Measurements from ENCODE around the gene SLC16A5. TPM values are rescaled to one million over a fixed set of nuclear protein-coding genes. Genes with fewer than 3 reads are reported as not detected.

Gene SLC16A5
- total and polyA plus RNA-seq, 2 donors (not counting 1 experiment from before 2014, with no cell fraction given): 9.3 to 14.5 TPM

- Histone ChIP-seq H4K20me1 (ENCODE audit: control insufficient read depth, insufficient read depth, low read length, poor library complexity, severe bottlenecking) (no peaks in the 10 kb centered on the region), H3K4me1 (ENCODE audit: control insufficient read depth in 2 of 2, insufficient read depth in 2 of 2, low read length in 2 of 2) (peaks cover 21 to 34% of the 10 kb centered on the region in 2 donors), H3K9me3 (ENCODE audit: control extremely low read depth in 1 of 3, control insufficient read depth in 2 of 3, insufficient read depth in 1 of 3, low read length in 2 of 3) (no peaks in the 10 kb centered on the region), H3K9ac (ENCODE audit: low read length) (peak overlapping the region; percentile 85), H3K79me2 (ENCODE audit: control insufficient read depth, insufficient read depth, low read length) (no peaks in the 10 kb centered on the region), H3K4me2 (replicated peaks; ENCODE audit: low read depth, low read length, poor library complexity, severe bottlenecking) (peak overlapping the region; percentile 99), H3K27me3 (replicated peaks in 1 of 4; ENCODE audit: control extremely low read depth in 1 of 4, control insufficient read depth in 3 of 4, insufficient read depth in 4 of 4, low read length in 3 of 4) (peaks cover 0 to 1% (median 0%) of the 10 kb centered on the region in 4 experiments), H3K4me3 (ENCODE audit: control extremely low read depth in 1 of 5, extremely low read depth in 1 of 5, insufficient read depth in 1 of 5, low read depth in 2 of 5, low read length in 4 of 5) (peak overlapping the region in 4 of 5 experiments; percentile 40 to 73 (median 60)), H2AFZ (ENCODE audit: insufficient read depth, low read depth, low read length, poor library complexity, severe bottlenecking) (peak overlapping the region; percentile 93), H3K27ac (ENCODE audit: low read length in 2 of 2) (peak overlapping the region in 1 of 2 donors; percentile 66), H3K36me3 (replicated peaks in 1 of 2; ENCODE audit: control extremely low read depth in 1 of 2, control insufficient read depth in 1 of 2, extremely low read depth in 1 of 2, insufficient read depth in 2 of 2, low read length in 1 of 2) (no peaks in the 10 kb centered on the region)
- Mint-ChIP-seq H3K27me3 (no peaks in the 10 kb centered on the region), H3K9me3 (ENCODE audit: insufficient read depth) (no peaks in the 10 kb centered on the region), H3K4me1 (peaks cover 27% of the 10 kb centered on the region), H3K27ac (peak overlapping the region; percentile 88), H3K4me3 (peak overlapping the region; percentile 92)
- peak; percentile 85 for ATAC-seq (ENCODE audit: low read depth)
- DNase-seq: peak; percentile 79
- 6% methylated on average over 53 of the region's 53 CpGs for WGBS (ENCODE audit: insufficient coverage)
- POLR2A ChIA-PET: interaction anchor here (0.6 to 1.3 kb wide), 6 partner anchors 10 to 174 kb away, joined by 3 to 4 read pairs (median 3); partner anchors contain the start of gene SLC16A5
- TF ChIP-seq CTCF (IDR thresholded peaks at IDR 0.05): no peak
- no peak for TF ChIP-seq EZH2 (IDR thresholded peaks at IDR 0.05; ENCODE audit: borderline replicate concordance, insufficient read depth, low read depth, low read length, poor library complexity, severe bottlenecking)
- CTCF ChIA-PET: interaction anchor here (0.8 to 2.5 kb wide), 7 partner anchors 9 to 124 kb away, joined by 3 to 8 read pairs (median 6); partner anchors contain the start of gene MRPL58
- intact Hi-C loops (cut with micrococcal nuclease): loop anchor here (1.0 kb wide), 1 partner anchor 32 kb away; the partner anchor contains the start of gene ARMC7
Measured at GRCh38 chr17:75077496-75078283, 10.1 kb upstream of the SLC16A5 start.
